CD4-positive, alpha-beta T cell treated with Interleukin-2 at 100 ng/mL for 4 hours (primary cell): Measurements from ENCODE around the gene USHBP1.
"Not testable (repeated sequence)": the region's sequence is repeated elsewhere in the genome, so short reads cannot be mapped to it uniquely, and the experiment has no call there.

Experiments
- DNase-seq: peaks from one replicate; pipeline ENCODE4 v3.0.0-alpha.2; 2020; ENCODE audit warnings: low spot score

USHBP1 gene

GRCh38 chr19:17296273-17296672 lies 31.7 kb upstream of the USHBP1 start:
- no peak for DNase-seq

- DNase-seq, result not testable (repeated sequence)
Observed at GRCh38 chr19:17295551-17295950, 31.0 kb upstream of the USHBP1 start.

- peak; percentile 21 for DNase-seq
Observed at GRCh38 chr19:17294051-17294891, 29.7 kb upstream of the USHBP1 start.

- no peak for DNase-seq
Observed at GRCh38 chr19:17293605-17294004, 29.1 kb upstream of the USHBP1 start.

- peak; percentile 85 for DNase-seq
Observed at GRCh38 chr19:17292301-17293074, 27.9 kb upstream of the USHBP1 start.

- DNase-seq, result peak; percentile 23
Observed at GRCh38 chr19:17289489-17289888, 24.9 kb upstream of the USHBP1 start.

GRCh38 chr19:17286752-17287151 lies 22.2 kb upstream of the USHBP1 start:
- no peak for DNase-seq

- no peak for DNase-seq
Observed at GRCh38 chr19:17286263-17286662, 21.7 kb upstream of the USHBP1 start.

GRCh38 chr19:17285415-17286135 lies 21.0 kb upstream of the USHBP1 start:
- DNase-seq, result no peak

- no peak for DNase-seq
Observed at GRCh38 chr19:17283504-17283996, 19.0 kb upstream of the USHBP1 start.

- peak; percentile 79 for DNase-seq
Observed at GRCh38 chr19:17282488-17283125, 18.1 kb upstream of the USHBP1 start.

GRCh38 chr19:17281391-17282304 lies 17.1 kb upstream of the USHBP1 start, which contains the start of gene ANKLE1:
TSS of gene ANKLE1 (plus strand) at chr19:17281901. CDS start at chr19:17281921, 20 bp downstream.
- DNase-seq, result peak; percentile 18

GRCh38 chr19:17279436-17279835 lies 14.9 kb upstream of the USHBP1 start:
- no peak for DNase-seq

- DNase-seq, result no peak
Observed at GRCh38 chr19:17275441-17276175, 11.1 kb upstream of the USHBP1 start.

- DNase-seq, result not testable (repeated sequence)
Observed at GRCh38 chr19:17274892-17275291, 10.3 kb upstream of the USHBP1 start.

GRCh38 chr19:17268754-17269153 lies 4.2 kb upstream of the USHBP1 start:
- no peak for DNase-seq

GRCh38 chr19:17266975-17267788 lies 2.6 kb upstream of the USHBP1 start, which contains the start of gene BABAM1:
TSS of gene BABAM1 (plus strand) at chr19:17267443. CDS start at chr19:17268807, 1,364 bp downstream.
- peak; percentile 98 for DNase-seq

GRCh38 chr19:17266589-17266974 lies 2.0 kb upstream of the USHBP1 start:
- DNase-seq, result no peak

GRCh38 chr19:17266026-17266425 lies 1.5 kb upstream of the USHBP1 start:
- DNase-seq, result no peak
